Fibroblast of lung (primary cell): Measurements from ENCODE around the gene TIMM44.

Source experiments
- CTCF ChIP-seq, 2 donors: IDR thresholded peaks in 1 of 2; conservative IDR thresholded peaks in 1 of 2; 1 replicate in 1 of 2; 2 replicates in 1 of 2; pipeline ENCODE4 v1.5.1; 2011 to 2012; ENCODE audit warnings: low read length in 2 of 2, control low read depth in 1 of 2, inconsistent platforms in 1 of 2, low read depth in 1 of 2, mild to moderate bottlenecking in 1 of 2
- EZH2 ChIP-seq: IDR thresholded peaks from 2 replicates; pipeline ENCODE4 v1.5.1; 2012; ENCODE audit warnings: low read length, control low read depth, mild to moderate bottlenecking; ENCODE audit errors: missing control alignments

- no peak for TF ChIP-seq CTCF (conservative IDR thresholded peaks at IDR 0.05 in 1 of 2, IDR thresholded peaks at IDR 0.05 in 1 of 2; ENCODE audit: low read depth in 1 of 2, low read length in 2 of 2)
- TF ChIP-seq EZH2 = no peak
Observed at GRCh38 chr19:7888145-7888825, 55.2 kb downstream of the TIMM44 start, which contains the start of gene LRRC8E.
